Epithelial cell of umbilical artery (primary cell): ENCODE results near the gene TMEM92. TPM values are rescaled to one million over a fixed set of nuclear protein-coding genes. Genes with fewer than 3 reads are reported as not detected.

Experiments
- total RNA-seq: library from RNA; depleted of rRNA; stranded (reverse); fragments of >200 nt; gene quantifications from 2 replicates; pipeline ENCODE4 v1.2.3, GENCODE V29; 2014

TMEM92 gene
- not detected in 2 replicates for total RNA-seq

DNA sequence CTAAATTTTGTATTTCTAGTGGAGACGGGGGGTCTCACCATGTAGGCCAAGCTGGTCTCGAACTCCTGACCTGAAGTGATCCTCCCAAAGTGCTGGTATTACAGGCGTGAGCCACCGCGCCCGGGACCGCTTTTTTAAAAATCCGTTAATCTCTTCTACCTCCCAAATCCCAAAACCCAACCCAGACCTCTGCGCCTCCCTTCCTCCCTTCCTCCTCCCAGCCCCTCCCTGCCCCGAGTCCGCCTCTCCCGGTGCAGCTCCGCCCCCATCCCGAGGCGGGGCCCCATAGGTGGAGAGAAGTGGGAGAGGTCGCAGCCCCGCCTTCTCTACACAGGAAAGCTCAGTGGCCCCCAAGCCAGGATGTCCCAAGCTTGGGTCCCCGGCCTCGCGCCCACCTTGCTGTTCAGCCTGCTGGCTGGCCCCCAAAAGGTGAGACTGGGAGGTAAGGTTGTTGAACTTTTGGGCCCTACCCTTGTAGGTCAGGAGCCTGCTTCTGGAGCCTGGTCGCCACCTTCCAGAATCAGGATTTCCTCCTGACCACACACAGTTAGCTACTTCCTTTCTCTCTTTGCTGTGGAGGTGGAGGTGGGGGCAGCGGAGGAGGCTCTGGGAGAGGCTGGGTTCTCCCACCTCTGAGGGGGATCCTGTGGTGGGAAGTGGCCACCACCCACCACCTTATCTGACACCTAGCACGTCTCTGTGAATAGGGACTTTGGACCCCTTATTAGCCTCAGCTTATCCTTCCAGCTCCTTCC is at the start of gene TMEM92:
Gene TMEM92, plus strand, starts transcription at position 325 of the 755 bp plus-strand sequence. Its CDS starts 36 bp downstream, at position 361.

Other genes with a start within 250 kb of the TMEM92 start
- gene ITGA3, start 218.4 kb upstream of the TMEM92 start, total RNA-seq, result 107 and 153 TPM in 2 replicates
- gene PDK2, start 179.1 kb upstream of the TMEM92 start, total RNA-seq, result 7.1 and 7.8 TPM in 2 replicates
- gene SAMD14, start 144.3 kb upstream of the TMEM92 start, total RNA-seq, result 4.2 and 4.6 TPM in 2 replicates
- 26.3 and 47.0 TPM in 2 replicates for gene PPP1R9B, start 123.8 kb upstream of the TMEM92 start, total RNA-seq
- not detected in 2 replicates for gene SGCA, start 108.5 kb upstream of the TMEM92 start, total RNA-seq
- 14.6 and 50.0 TPM in 2 replicates for gene COL1A1, start 72.8 kb upstream of the TMEM92 start, total RNA-seq
- 29.6 and 34.8 TPM in 2 replicates for gene XYLT2, start 71.7 kb downstream of the TMEM92 start, total RNA-seq
- gene MRPL27, start 98.7 kb downstream of the TMEM92 start, total RNA-seq, result 79.6 and 101 TPM in 2 replicates
- 2.6 and 6.4 TPM in 2 replicates for gene EME1, start 98.8 kb downstream of the TMEM92 start, total RNA-seq
- gene LRRC59, start 123.1 kb downstream of the TMEM92 start, total RNA-seq, result 196 and 216 TPM in 2 replicates
- gene ACSF2, start 151.8 kb downstream of the TMEM92 start, total RNA-seq, result 10.7 and 16.7 TPM in 2 replicates
- not detected in 2 replicates for gene CHAD, start 194.4 kb downstream of the TMEM92 start, total RNA-seq
- gene RSAD1, start 204.4 kb downstream of the TMEM92 start, total RNA-seq, result 19.6 and 28.9 TPM in 2 replicates
- under 0.01 and 1.4 TPM in 2 replicates for gene MYCBPAP, start 234.0 kb downstream of the TMEM92 start, total RNA-seq